ENCODE results near the gene TERT. TPM values are rescaled to one million over a fixed set of nuclear protein-coding genes. Genes with fewer than 3 reads are reported as not detected.

The TERT gene
- polyA plus RNA-seq, 1 experiment = not detected

DNA sequence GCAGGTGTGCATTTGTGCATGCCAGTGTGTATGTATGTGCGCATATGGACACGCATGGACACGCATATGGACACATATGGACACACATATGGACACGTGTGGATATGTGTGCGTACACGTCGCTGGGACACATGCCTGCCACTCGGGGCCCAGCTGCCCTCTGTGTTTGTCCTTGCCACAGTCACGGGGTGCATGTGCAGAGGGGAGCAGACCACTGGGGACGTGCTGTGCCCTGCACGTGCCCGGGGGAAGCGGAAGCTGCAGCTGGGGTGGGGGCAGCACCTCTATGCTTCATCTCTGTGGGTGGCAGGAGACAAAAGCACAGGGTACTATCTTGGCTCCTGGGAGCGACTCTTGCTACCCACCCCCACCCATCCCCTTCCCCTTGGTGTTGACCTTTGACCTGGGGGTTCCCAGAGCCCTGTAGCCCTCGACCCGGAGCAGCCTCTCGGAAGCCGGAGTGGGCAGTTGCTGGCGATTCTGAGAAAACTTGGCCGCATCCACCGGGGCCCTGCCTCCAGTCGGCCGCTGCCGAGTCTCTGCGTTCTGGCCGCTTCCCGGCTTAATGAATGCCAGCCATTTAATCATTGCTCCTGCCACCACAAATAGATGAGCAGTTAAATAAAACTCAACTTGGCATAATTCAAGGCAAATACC lies 72.1 kb downstream of the TERT start:
- Histone ChIP-seq H3K4me3 (ENCODE audit: low read depth, low read length) (no peak overlapping the region), H3K9me3 (ENCODE audit: control insufficient read depth, insufficient read depth, low read length) (peaks cover 86% of the 10 kb centered on the region), H3K27me3 (ENCODE audit: control insufficient read depth, insufficient read depth, low read length) (no peaks in the 10 kb centered on the region), H3K27ac (ENCODE audit: low read depth, low read length) (no peak overlapping the region)
- CTCF ChIA-PET = no interaction called here
- no peak for DNase-seq (ENCODE audit: low read depth, low spot score)
- POLR2A ChIA-PET = no interaction called here
- TF ChIP-seq, protein P1, sequence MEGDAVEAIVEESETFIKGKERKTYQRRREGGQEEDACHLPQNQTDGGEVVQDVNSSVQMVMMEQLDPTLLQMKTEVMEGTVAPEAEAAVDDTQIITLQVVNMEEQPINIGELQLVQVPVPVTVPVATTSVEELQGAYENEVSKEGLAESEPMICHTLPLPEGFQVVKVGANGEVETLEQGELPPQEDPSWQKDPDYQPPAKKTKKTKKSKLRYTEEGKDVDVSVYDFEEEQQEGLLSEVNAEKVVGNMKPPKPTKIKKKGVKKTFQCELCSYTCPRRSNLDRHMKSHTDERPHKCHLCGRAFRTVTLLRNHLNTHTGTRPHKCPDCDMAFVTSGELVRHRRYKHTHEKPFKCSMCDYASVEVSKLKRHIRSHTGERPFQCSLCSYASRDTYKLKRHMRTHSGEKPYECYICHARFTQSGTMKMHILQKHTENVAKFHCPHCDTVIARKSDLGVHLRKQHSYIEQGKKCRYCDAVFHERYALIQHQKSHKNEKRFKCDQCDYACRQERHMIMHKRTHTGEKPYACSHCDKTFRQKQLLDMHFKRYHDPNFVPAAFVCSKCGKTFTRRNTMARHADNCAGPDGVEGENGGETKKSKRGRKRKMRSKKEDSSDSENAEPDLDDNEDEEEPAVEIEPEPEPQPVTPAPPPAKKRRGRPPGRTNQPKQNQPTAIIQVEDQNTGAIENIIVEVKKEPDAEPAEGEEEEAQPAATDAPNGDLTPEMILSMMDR (IDR thresholded peaks at IDR 0.05; ENCODE audit: low read depth, low read length) = no peak

DNA sequence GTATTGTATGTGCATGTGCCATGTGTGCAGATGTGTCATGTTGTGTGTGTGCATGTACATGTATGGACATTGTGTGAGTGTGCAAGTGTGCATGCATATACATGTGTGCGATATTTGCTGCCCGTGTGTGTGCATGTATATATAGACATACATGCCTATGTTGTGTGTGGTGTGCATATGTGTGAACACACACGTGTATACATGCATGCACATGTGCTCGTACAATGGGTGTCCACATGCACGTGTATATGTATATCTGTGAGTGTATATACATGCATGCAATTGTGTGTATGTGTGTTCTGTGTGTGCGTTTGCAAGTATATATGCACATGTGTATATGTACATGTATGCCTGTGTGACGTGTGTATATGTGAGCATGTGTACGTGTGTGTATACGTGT lies 72.7 kb downstream of the TERT start:
- no peak for DNase-seq (ENCODE audit: low read depth, low spot score)
- Histone ChIP-seq H3K9me3 (ENCODE audit: control insufficient read depth, insufficient read depth, low read length) (peaks cover 91% of the 10 kb centered on the region), H3K27ac (ENCODE audit: low read depth, low read length) (no peak overlapping the region), H3K4me3 (ENCODE audit: low read depth, low read length) (no peak overlapping the region), H3K27me3 (ENCODE audit: control insufficient read depth, insufficient read depth, low read length) (no peaks in the 10 kb centered on the region)
- ChIA-PET POLR2A (no interaction called here), CTCF (no interaction called here)
- TF ChIP-seq, protein P1 (IDR thresholded peaks at IDR 0.05; ENCODE audit: low read depth, low read length) = no peak

DNA sequence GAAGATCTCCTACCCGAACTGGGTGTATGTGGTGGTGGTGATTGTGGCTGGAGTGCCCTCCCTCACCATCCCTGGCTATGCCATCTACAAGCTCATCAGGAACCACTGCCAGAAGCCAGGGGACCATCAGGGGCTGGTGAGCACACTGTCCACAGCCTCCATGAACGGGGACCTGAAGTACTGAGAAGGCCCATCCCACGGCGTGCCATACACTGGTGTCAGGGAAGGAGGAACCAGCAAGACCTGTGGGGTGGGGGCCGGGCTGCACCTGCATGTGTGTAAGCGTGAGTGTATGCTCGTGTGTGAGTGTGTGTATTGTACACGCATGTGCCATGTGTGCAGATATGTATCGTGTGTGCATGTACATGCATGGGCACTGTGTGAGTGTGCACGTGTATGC lies 73.1 kb downstream of the TERT start:
- CTCF ChIA-PET = no interaction called here
- no peaks in the 10 kb centered on the region for H3K27me3 ChIP-seq (ENCODE audit: control insufficient read depth, insufficient read depth, low read length)
- no peak overlapping the region for H3K4me3 ChIP-seq (ENCODE audit: low read depth, low read length)
- POLR2A ChIA-PET = no interaction called here
- no peak overlapping the region for H3K27ac ChIP-seq (ENCODE audit: low read depth, low read length)
- TF ChIP-seq, protein P1 (IDR thresholded peaks at IDR 0.05; ENCODE audit: low read depth, low read length) = no peak
- peaks cover 93% of the 10 kb centered on the region for H3K9me3 ChIP-seq (ENCODE audit: control insufficient read depth, insufficient read depth, low read length)
- no peak for DNase-seq (ENCODE audit: low read depth, low spot score)

DNA sequence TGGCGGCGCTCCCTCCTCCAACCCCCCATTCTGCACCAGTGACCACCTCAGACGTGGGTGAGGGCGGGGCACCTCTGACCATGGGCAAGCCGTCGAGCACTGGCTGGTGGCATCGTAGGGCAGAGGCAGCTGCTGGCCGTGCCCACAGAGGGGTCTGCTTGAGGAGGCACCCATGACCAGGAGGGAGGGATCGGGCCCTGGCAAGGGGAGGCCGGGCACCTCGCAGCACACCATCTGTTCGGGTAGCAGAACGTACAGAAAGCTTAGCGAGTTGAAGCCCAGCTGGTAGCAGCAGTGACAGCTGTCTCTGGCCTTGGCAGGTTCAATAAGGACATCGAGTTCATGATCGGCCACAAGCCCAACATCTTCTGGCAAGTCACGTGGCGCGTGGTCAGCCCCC lies 74.0 kb downstream of the TERT start:
- Histone ChIP-seq H3K4me3 (ENCODE audit: low read depth, low read length) (no peak overlapping the region), H3K27me3 (ENCODE audit: control insufficient read depth, insufficient read depth, low read length) (no peaks in the 10 kb centered on the region), H3K9me3 (ENCODE audit: control insufficient read depth, insufficient read depth, low read length) (peaks cover 93% of the 10 kb centered on the region), H3K27ac (ENCODE audit: low read depth, low read length) (no peak overlapping the region)
- TF ChIP-seq, protein P1 (IDR thresholded peaks at IDR 0.05; ENCODE audit: low read depth, low read length) = no peak
- ChIA-PET CTCF (no interaction called here), POLR2A (no interaction called here)
- no peak for DNase-seq (ENCODE audit: low read depth, low spot score)

DNA sequence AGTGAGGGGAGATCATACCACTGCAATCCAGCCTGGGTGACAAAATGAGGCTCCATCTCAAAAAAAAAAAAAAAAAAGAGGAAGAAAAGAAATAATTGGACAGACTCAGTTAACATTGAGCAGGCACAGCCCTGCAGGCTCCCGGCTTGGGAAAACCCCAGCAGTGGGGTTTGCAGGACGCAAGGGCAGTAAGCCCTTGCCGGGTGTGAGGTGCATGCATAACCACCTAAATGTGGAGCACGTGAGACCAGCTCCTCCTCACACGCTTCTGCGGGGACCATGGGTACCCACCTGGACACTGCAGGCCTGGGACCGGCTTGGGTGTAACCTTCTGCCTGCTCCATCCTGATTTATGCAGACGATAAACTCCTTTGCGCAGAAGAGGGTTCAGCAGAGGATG lies 74.5 kb downstream of the TERT start:
- ChIA-PET POLR2A (no interaction called here), CTCF (no interaction called here)
- Histone ChIP-seq H3K27ac (ENCODE audit: low read depth, low read length) (no peak overlapping the region), H3K9me3 (ENCODE audit: control insufficient read depth, insufficient read depth, low read length) (peaks cover 93% of the 10 kb centered on the region), H3K27me3 (ENCODE audit: control insufficient read depth, insufficient read depth, low read length) (peaks cover under 1% of the 10 kb centered on the region), H3K4me3 (ENCODE audit: low read depth, low read length) (no peak overlapping the region)
- TF ChIP-seq, protein P1 (IDR thresholded peaks at IDR 0.05; ENCODE audit: low read depth, low read length) = no peak
- DNase-seq (ENCODE audit: low read depth, low spot score) = no peak
